HG03575 (cell line): ENCODE results near the gene BCL7B.
"Not testable (repeated sequence)": the region's sequence is repeated elsewhere in the genome, so short reads cannot be mapped to it uniquely, and the experiment has no call there.

Experiments
- ATAC-seq: cut with Tn5 transposase; IDR thresholded peaks from one replicate; pipeline ENCODE4 v1.9.1; 2021; ENCODE audit not compliant: unreplicated experiment, insufficient number of reproducible peaks, low FRiP score; ENCODE audit errors: extremely low read depth

The BCL7B gene

DNA sequence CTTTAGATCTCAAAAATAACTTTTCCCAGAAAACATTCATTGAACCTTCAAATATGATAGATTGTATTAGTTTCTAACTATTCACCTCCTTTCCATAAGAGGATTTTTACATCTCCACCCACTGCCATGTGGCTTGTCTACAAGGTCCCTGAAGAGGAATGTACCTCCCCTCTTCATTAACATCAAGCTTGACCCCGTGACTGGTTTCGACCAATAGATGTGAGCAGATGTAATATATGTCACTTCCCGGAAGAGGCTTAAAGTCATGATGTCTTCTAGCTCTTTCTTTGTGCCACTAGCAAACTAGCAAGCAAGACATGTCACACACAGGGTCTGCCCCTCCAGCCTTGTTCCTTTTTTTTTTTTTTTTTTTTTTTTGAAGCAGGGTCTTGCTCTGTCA lies 42.3 kb downstream of the BCL7B start:
- no peak for ATAC-seq

DNA sequence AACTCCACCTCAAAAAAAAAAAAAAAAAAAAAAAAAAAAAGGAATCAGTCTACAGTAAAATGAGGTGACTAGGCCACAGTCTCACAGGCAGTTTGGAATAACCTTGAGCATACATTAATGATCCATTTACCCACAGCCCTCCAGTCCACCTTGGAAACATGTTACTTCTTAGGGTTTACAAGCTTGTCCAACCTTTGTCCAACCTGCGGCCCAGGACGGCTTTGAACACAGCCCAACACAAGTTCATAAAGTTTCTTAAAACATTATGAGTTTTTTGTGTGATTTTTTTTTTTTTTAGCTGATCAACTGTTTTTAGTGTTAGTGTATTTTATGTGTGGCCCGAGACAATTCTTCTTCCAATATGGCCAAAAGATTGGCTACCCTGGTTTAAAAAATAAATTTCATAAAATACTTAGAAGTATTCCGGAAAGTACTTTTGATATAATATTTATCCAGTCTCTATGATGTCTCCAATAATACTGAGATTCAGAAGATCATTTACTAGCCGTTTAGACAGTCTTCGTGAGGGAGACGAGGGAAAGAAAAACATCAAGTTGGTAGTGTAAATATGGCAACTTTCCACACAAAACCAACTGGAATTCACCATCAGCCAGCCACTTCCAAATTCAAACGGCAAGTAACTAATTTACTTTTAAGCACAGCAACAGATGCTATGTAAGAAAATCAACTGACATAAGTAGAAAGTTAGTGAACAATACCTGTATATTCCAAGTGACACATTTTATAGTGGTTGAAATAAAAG lies 45.3 kb downstream of the BCL7B start:
- no peak for ATAC-seq

- ATAC-seq: no peak
These were observed 48.0 kb downstream of the BCL7B start for GRCh38 chr7:73509463-73509862.

GRCh38 chr7:73507556-73507955 lies 49.9 kb downstream of the BCL7B start:
- no peak for ATAC-seq

- ATAC-seq: no peak
These were observed 52.6 kb downstream of the BCL7B start for GRCh38 chr7:73504920-73505319.

DNA sequence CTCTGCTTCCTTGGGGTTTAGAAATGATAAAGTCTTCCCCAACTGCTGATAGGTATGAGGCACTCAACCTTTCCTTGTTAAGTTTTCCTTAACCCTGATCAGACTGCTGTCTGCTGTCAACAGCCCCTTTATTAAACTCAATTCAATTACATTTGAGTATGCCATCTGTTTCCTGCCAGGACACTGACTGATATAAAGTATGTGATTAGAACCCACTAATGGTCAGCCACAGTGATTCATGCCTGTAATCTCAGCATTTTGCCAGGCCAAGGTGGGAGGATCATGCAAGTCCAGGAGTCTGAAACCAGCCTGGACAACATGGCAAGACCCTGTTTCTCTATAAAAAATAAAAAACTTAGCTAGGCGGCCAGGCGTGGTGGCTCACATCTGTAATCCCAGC lies 53.5 kb downstream of the BCL7B start:
- no peak for ATAC-seq

GRCh38 chr7:73503229-73503628 lies 54.3 kb downstream of the BCL7B start:
- ATAC-seq: no peak

GRCh38 chr7:73496626-73497025 lies 60.9 kb downstream of the BCL7B start:
- ATAC-seq: no peak

GRCh38 chr7:73495507-73495906 lies 62.0 kb downstream of the BCL7B start:
- ATAC-seq: not testable (repeated sequence)

GRCh38 chr7:73489976-73490375 lies 67.5 kb downstream of the BCL7B start:
- ATAC-seq: no peak

GRCh38 chr7:73487486-73487885 lies 70.0 kb downstream of the BCL7B start:
- ATAC-seq: no peak
